HCT116 (cell line): ENCODE data around the gene PRSS27. TPM values are rescaled to one million over a fixed set of nuclear protein-coding genes. Genes with fewer than 3 reads are reported as not detected.

Experiments
- ATAC-seq: fragments of 200-7000 bp; cut with Tn5 transposase; 2 replicates; pipeline ENCODE4 v1.9.1; 2020; ENCODE audit warnings: mild to moderate bottlenecking, moderate library complexity
- BruUV-seq: library from RNA; stranded (reverse); fragments of 400-500 nt; replicated peaks from 2 replicates; lab custom pipeline; 2021; lab: Mats Ljungman, UMichigan
- CTCF ChIA-PET: fragments of 300-600 bp; sonication (Branson Sonifier 250); formaldehyde crosslinking; loops from one replicate; lab custom pipeline; 2021; ENCODE audit warnings: antibody characterized with exemption; lab: Charles Lee
- POLR2A ChIA-PET: fragments of 300-600, 350-600 bp; sonication (Branson Sonifier 250); formaldehyde crosslinking; loops from one replicate; lab custom pipeline; 2021; ENCODE audit warnings: antibody characterized with exemption; lab: Charles Lee
- RAD21 ChIA-PET, 2 experiments: fragments of 300-600 bp; sonication (Branson Sonifier 250); formaldehyde crosslinking; loops; one replicate each; lab custom pipeline; 2023; ENCODE audit warnings: low total read pairs in 2 of 2; ENCODE audit not compliant: uncharacterized antibody in 2 of 2, unreplicated experiment in 2 of 2, low non-redundant PET in 1 of 2; lab: Charles Lee
- DNase-seq: peaks from one replicate; pipeline ENCODE4 v3.0.0-alpha.2; 2010; ENCODE audit warnings: low read depth, low spot score
- H2AFZ ChIP-seq: fragments of 200-600 bp; shearing (Covaris generic), sonication (generic); 2 replicates; pipeline ENCODE4 v1.6.1; 2017; ENCODE audit warnings: low read depth, mixed run types, mixed read lengths, antibody characterized with exemption, low read length; ENCODE audit not compliant: poor library complexity, severe bottlenecking
- H3K27ac ChIP-seq: 2 replicates; pipeline ENCODE4 v1.5.1; 2012; ENCODE audit warnings: low read depth, low read length
- H3K27me3 ChIP-seq: fragments of 200-600 bp; sonication (generic); 2 replicates; pipeline ENCODE4 v1.6.1; 2016; ENCODE audit warnings: mixed run types, low read length, mixed read lengths; ENCODE audit not compliant: insufficient read depth
- H3K36me3 ChIP-seq, 2 experiments: fragments of 200-500 bp in 1 of 2; fragments of 200-600 bp in 1 of 2; sonication (Bioruptor generic) in 1 of 2; sonication (generic) in 1 of 2; 2 replicates each; pipeline versions ENCODE4 v1.5.1 to v1.6.1; 2014 to 2016; ENCODE audit warnings: low read length in 2 of 2, inconsistent platforms in 1 of 2, mixed read lengths in 1 of 2, mixed run types in 1 of 2; ENCODE audit not compliant: insufficient read depth in 2 of 2, control insufficient read depth in 1 of 2
- H3K4me1 ChIP-seq, 2 experiments: fragments of 200-600 bp in 1 of 2; sonication (generic) in 1 of 2; 2 replicates each; pipeline versions ENCODE4 v1.5.1 to v1.6.1; 2012 to 2017; ENCODE audit warnings: low read length in 2 of 2, inconsistent platforms in 1 of 2, mild to moderate bottlenecking in 1 of 2, mixed read lengths in 1 of 2, mixed run types in 1 of 2, moderate library complexity in 1 of 2; ENCODE audit not compliant: insufficient read depth in 2 of 2, control insufficient read depth in 1 of 2
- H3K4me2 ChIP-seq: fragments of 200-600 bp; sonication (generic); 2 replicates; pipeline ENCODE4 v1.6.1; 2017; ENCODE audit warnings: mixed run types, low read length, mixed read lengths
- H3K4me3 ChIP-seq, 2 experiments: fragments of 200-600 bp in 1 of 2; sonication (generic) in 1 of 2; replicated peaks in 1 of 2; 2 replicates each; pipeline ENCODE4 v1.5.1; 2011 to 2016; ENCODE audit warnings: low read length in 2 of 2, control low read depth in 1 of 2, low read depth in 1 of 2, mild to moderate bottlenecking in 1 of 2, mixed read lengths in 1 of 2, mixed run types in 1 of 2
- H3K79me2 ChIP-seq: fragments of 200-600 bp; sonication (generic); 2 replicates; pipeline ENCODE4 v1.6.1; 2017; ENCODE audit warnings: mild to moderate bottlenecking, mixed run types, low read length, moderate library complexity, mixed read lengths; ENCODE audit not compliant: insufficient read depth
- H3K9ac ChIP-seq: fragments of 200-600 bp; sonication (generic); 2 replicates; pipeline ENCODE4 v1.6.1; 2016; ENCODE audit warnings: low read length, mixed read lengths
- H3K9me2 ChIP-seq: fragments of 200-600 bp; sonication (generic), shearing (Covaris generic); 2 replicates; pipeline ENCODE4 v1.6.1; 2017; ENCODE audit warnings: mixed run types, mild to moderate bottlenecking, moderate library complexity; ENCODE audit not compliant: insufficient read depth
- H3K9me3 ChIP-seq, 2 experiments: fragments of 200-500 bp in 1 of 2; fragments of 200-600 bp in 1 of 2; sonication (Bioruptor generic) in 1 of 2; sonication (generic) in 1 of 2; 2 replicates each; pipeline ENCODE4 v1.6.1; 2014 to 2017; ENCODE audit warnings: low read length in 2 of 2, mixed read lengths in 2 of 2, inconsistent platforms in 1 of 2, low read depth in 1 of 2, mild to moderate bottlenecking in 1 of 2, mixed run types in 1 of 2, moderate library complexity in 1 of 2; ENCODE audit not compliant: control insufficient read depth in 1 of 2, insufficient read depth in 1 of 2
- H4K20me1 ChIP-seq: fragments of 200-600 bp; sonication (generic), shearing (Covaris generic); 2 replicates; pipeline ENCODE4 v1.6.1; 2017; ENCODE audit warnings: mixed run types, mild to moderate bottlenecking, moderate library complexity; ENCODE audit not compliant: insufficient read depth
- EZH2 ChIP-seq: fragments of 200-600 bp; sonication (generic); IDR thresholded peaks from 2 replicates; pipeline ENCODE4 v1.6.1; 2017; ENCODE audit warnings: antibody characterized with exemption, mixed run types
- POLR2AphosphoS5 ChIP-seq: IDR thresholded peaks from 2 replicates; pipeline ENCODE4 v1.6.1; 2011; ENCODE audit warnings: mild to moderate bottlenecking, low read depth, low read length, moderate library complexity
- intact Hi-C: fragments of 100-400 bp; cut with micrococcal nuclease; formaldehyde crosslinking; loops from 2 replicates; pipeline ENCODE4 v1.10.0; 2022
- total RNA-seq: library from RNA; stranded (reverse); gene quantifications from one replicate; pipeline ENCODE4 v1.2.1, GENCODE V29; 2021; ENCODE audit not compliant: unreplicated experiment
- TF ChIP-seq, protein P1 (sequence below): IDR thresholded peaks from 2 replicates; pipeline ENCODE4 v1.6.1; 2012; ENCODE audit warnings: low read depth
- TF ChIP-seq, protein P2 (sequence below): IDR thresholded peaks from 2 replicates; pipeline ENCODE4 v1.6.1; 2011; ENCODE audit warnings: mild to moderate bottlenecking, low read length, moderate library complexity; ENCODE audit not compliant: insufficient replicate concordance; ENCODE audit errors: extremely low read depth
- TF ChIP-seq, protein P3 (sequence below): IDR thresholded peaks from 2 replicates; pipeline ENCODE4 v1.6.1; 2012
- TF ChIP-seq, protein P4 (sequence below), 3 experiments: fragments of 200-600 bp in 1 of 3; sonication (generic) in 1 of 3; IDR thresholded peaks in 2 of 3; conservative IDR thresholded peaks in 1 of 3; 2 replicates each; pipeline ENCODE4 v1.5.1; 2012 to 2017; ENCODE audit warnings: low read depth in 2 of 3, low read length in 2 of 3, antibody characterized with exemption in 1 of 3, borderline replicate concordance in 1 of 3, control low read depth in 1 of 3, mild to moderate bottlenecking in 1 of 3, mixed read lengths in 1 of 3, mixed run types in 1 of 3, moderate library complexity in 1 of 3; ENCODE audit not compliant: insufficient read depth in 1 of 3

The PRSS27 gene
- total RNA-seq, 1 experiment from 2014 or later: 3.3 TPM

DNA sequence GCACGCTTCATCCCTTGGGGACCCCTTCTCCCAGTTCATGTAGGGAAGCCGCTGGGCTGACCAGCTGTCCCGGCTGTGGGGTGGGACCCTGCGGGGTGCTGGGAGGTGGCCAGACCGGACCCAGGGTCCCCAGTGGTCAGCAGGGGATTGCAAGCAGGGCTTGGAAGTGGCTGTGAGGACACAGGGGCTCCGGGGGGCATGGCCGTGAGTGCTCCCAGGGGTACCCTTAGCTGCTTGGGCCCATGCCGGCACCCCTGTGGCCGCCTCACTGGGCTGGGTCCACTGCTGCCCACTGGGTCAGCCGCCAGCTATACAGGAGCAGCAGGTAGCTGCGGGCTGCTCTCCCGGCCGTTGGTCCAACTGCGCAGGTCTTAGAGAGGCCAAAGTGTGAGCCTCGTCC, 18.8 kb downstream of the PRSS27 start:
- CTCF ChIA-PET: no interaction called here
- POLR2A ChIA-PET: no interaction called here

More for the DNA sequence above, 18.8 kb downstream of the PRSS27 start:
- peaks cover 4% of the 10 kb centered on the region; the same call in 1 of the 2 replicates for H3K79me2 ChIP-seq
- H3K4me2 ChIP-seq: no peak overlapping the region
- H3K27ac ChIP-seq: no peak overlapping the region
- RAD21 ChIA-PET: no interaction called here
- DNase-seq (no peak), ATAC-seq (no peak)
- H3K4me1 ChIP-seq: no peaks in the 10 kb centered on the region
- no peaks in the 10 kb centered on the region for H3K9me3 ChIP-seq
- H3K9me2 ChIP-seq: no peaks in the 10 kb centered on the region
- H3K36me3 ChIP-seq: peaks cover 4 to 9% of the 10 kb centered on the region in 2 experiments; a peak in 3 of 4 replicates
- no peak overlapping the region for H3K9ac ChIP-seq
- H4K20me1 ChIP-seq: no peaks in the 10 kb centered on the region
- TF ChIP-seq EZH2 (no peak), POLR2AphosphoS5 (no peak)
- TF ChIP-seq, protein P1, sequence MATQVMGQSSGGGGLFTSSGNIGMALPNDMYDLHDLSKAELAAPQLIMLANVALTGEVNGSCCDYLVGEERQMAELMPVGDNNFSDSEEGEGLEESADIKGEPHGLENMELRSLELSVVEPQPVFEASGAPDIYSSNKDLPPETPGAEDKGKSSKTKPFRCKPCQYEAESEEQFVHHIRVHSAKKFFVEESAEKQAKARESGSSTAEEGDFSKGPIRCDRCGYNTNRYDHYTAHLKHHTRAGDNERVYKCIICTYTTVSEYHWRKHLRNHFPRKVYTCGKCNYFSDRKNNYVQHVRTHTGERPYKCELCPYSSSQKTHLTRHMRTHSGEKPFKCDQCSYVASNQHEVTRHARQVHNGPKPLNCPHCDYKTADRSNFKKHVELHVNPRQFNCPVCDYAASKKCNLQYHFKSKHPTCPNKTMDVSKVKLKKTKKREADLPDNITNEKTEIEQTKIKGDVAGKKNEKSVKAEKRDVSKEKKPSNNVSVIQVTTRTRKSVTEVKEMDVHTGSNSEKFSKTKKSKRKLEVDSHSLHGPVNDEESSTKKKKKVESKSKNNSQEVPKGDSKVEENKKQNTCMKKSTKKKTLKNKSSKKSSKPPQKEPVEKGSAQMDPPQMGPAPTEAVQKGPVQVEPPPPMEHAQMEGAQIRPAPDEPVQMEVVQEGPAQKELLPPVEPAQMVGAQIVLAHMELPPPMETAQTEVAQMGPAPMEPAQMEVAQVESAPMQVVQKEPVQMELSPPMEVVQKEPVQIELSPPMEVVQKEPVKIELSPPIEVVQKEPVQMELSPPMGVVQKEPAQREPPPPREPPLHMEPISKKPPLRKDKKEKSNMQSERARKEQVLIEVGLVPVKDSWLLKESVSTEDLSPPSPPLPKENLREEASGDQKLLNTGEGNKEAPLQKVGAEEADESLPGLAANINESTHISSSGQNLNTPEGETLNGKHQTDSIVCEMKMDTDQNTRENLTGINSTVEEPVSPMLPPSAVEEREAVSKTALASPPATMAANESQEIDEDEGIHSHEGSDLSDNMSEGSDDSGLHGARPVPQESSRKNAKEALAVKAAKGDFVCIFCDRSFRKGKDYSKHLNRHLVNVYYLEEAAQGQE: no peak
- TF ChIP-seq, protein P2, sequence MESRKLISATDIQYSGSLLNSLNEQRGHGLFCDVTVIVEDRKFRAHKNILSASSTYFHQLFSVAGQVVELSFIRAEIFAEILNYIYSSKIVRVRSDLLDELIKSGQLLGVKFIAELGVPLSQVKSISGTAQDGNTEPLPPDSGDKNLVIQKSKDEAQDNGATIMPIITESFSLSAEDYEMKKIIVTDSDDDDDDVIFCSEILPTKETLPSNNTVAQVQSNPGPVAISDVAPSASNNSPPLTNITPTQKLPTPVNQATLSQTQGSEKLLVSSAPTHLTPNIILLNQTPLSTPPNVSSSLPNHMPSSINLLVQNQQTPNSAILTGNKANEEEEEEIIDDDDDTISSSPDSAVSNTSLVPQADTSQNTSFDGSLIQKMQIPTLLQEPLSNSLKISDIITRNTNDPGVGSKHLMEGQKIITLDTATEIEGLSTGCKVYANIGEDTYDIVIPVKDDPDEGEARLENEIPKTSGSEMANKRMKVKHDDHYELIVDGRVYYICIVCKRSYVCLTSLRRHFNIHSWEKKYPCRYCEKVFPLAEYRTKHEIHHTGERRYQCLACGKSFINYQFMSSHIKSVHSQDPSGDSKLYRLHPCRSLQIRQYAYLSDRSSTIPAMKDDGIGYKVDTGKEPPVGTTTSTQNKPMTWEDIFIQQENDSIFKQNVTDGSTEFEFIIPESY: no peak
- TF ChIP-seq, protein P3, sequence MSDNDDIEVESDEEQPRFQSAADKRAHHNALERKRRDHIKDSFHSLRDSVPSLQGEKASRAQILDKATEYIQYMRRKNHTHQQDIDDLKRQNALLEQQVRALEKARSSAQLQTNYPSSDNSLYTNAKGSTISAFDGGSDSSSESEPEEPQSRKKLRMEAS: no peak
- TF ChIP-seq, protein P4, sequence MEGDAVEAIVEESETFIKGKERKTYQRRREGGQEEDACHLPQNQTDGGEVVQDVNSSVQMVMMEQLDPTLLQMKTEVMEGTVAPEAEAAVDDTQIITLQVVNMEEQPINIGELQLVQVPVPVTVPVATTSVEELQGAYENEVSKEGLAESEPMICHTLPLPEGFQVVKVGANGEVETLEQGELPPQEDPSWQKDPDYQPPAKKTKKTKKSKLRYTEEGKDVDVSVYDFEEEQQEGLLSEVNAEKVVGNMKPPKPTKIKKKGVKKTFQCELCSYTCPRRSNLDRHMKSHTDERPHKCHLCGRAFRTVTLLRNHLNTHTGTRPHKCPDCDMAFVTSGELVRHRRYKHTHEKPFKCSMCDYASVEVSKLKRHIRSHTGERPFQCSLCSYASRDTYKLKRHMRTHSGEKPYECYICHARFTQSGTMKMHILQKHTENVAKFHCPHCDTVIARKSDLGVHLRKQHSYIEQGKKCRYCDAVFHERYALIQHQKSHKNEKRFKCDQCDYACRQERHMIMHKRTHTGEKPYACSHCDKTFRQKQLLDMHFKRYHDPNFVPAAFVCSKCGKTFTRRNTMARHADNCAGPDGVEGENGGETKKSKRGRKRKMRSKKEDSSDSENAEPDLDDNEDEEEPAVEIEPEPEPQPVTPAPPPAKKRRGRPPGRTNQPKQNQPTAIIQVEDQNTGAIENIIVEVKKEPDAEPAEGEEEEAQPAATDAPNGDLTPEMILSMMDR (IDR thresholded peaks at IDR 0.05 in 2 of 3, conservative IDR thresholded peaks at IDR 0.05 in 1 of 3; ENCODE audit: borderline replicate concordance in 1 of 3, insufficient read depth in 1 of 3, low read depth in 2 of 3, low read length in 2 of 3): no peak
- H3K4me3 ChIP-seq: no peak overlapping the region
- H2AFZ ChIP-seq: no peak overlapping the region
- intact Hi-C loops: no loop called here
- no TSS peak for BruUV-seq
- H3K27me3 ChIP-seq: no peaks in the 10 kb centered on the region
